Amniotic epithelial cell (primary cell): ENCODE data around the gene HOXB2.
A peak's percentile ranks its signal among the peaks of the same experiment; 100 is the strongest.

Experiments used
- DNase-seq: peaks from one replicate; pipeline ENCODE4 v3.0.0-alpha.2; 2010; ENCODE audit warnings: low read depth

HOXB2 gene

DNA sequence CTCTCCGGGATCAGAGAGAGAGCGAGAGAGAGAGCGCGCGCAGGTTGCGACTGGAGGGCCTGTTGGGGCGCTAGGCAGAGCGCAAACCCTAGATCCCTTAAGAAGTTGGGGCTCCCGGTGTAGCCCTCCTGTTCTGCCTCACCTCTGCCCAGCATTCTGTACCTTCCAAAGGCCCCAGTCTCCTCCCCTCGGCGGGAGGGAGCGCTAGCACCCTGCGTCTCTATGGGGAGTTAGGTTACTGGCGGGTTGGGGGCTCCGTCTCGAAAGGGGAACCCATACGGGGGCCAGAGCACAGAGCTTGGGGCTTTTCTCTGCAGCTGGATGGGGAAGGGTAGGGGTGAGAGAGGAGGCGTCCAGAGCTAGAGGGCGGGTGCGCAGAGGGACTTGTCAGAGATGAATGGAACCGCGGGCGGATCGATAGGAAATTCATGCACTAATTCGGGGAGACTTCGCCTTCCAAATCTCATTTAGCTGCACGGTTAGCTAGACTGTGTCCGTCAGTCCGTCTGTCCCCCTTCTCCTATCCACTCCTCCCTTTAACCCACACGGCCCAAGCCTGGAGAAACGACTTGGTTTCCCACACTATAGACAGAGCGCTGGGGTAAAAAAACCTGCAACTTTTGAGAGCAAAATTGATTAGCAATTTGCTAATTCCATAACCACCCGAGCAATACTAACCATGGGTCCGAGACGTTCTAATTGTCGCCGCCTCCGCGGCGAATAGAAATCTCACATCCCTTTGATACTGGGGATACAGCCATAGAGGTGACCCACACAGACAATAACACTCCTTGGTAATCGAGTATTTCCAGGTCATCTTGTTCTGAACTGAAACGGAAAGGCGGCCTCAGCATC lies 33.9 kb upstream of the HOXB2 start:
- DNase-seq = no peak

- peak; percentile 86 for DNase-seq
Measured at GRCh38 chr17:48577946-48578615, 33.2 kb upstream of the HOXB2 start, which contains the start of gene HOXB4. Gene HOXB4, minus strand, starts transcription at chr17:48578350. Its CDS starts 31 bp downstream, at chr17:48578319.

GRCh38 chr17:48577330-48577945 lies 32.5 kb upstream of the HOXB2 start:
- peak; percentile 79 for DNase-seq

DNA sequence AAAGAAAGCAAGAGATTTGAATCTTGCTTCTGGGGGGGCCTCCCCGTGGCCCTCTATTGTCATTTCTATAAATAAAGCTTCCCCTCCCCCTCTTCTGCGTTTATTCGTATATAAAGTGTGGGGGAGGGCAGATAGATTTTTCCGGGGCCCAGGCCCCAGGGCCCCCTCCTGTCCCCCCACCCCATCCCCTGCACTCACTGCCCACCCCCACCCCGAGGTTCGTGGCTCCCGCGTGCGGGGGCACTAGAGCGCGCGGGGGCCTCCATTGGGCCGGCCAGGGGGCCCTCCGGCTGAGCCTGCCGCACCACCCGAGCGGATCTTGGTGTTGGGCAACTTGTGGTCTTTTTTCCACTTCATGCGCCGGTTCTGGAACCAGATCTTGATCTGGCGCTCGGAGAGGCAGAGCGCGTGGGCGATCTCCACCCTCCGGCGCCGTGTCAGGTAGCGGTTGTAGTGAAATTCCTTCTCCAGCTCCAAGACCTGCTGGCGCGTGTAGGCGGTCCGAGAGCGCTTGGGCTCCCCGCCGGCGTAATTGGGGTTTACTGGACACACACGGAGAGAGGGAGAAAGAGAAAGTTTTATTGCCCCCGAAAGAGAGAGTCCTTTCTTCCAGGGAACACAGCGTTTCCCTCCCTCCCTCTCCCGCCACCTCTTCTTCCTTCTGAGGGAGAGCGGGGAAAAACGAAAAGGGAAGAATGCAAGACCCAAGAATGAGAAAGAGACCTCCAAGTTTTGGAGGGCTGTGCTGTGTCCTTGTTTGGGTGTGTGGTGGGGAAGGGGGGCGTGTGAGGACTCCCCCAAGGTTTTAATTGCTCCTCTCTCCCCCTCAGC lies 31.8 kb upstream of the HOXB2 start:
- DNase-seq = peak; percentile 96

DNA sequence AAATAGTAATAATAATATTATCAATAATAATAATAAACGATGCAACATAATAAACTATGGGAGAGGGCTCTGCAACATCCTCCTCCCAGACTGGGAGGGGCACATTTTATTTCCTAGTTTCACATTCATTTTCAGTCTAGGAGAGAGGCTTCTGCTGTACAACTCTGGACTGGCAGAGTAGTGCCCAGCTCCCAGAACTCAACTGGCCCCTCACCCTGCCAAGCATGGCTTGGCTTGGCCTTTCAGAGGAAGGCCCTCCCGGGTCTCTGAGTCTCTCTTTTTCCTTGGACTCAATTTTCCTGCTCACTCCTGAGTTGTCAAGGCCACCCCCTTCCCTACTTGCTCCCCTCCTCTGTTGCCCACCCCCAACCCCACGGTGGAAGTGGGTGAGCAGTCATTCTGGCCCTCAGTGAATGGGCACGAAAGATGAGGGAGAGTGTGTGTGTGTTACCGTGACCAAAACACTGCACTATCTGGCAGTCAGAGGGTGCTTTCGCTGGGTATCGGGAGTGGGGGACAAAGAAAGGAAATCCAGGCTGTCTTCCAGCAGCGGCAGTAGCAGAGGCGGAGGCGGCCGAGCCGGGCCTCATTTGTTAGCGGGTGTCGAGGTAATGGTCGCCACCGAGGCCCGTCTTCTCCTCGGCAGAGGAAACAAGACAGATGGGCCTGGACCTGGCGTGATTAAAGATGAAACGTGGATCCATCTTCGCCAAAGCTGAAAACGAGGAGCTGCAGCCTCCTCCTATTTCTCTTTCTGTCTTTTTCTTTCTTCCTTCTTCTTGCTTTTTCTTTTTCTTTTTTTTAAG lies 31.0 kb upstream of the HOXB2 start:
- DNase-seq = peak; percentile 63

- peak; percentile 93 for DNase-seq
Measured at GRCh38 chr17:48575066-48575582, 30.2 kb upstream of the HOXB2 start.

DNA sequence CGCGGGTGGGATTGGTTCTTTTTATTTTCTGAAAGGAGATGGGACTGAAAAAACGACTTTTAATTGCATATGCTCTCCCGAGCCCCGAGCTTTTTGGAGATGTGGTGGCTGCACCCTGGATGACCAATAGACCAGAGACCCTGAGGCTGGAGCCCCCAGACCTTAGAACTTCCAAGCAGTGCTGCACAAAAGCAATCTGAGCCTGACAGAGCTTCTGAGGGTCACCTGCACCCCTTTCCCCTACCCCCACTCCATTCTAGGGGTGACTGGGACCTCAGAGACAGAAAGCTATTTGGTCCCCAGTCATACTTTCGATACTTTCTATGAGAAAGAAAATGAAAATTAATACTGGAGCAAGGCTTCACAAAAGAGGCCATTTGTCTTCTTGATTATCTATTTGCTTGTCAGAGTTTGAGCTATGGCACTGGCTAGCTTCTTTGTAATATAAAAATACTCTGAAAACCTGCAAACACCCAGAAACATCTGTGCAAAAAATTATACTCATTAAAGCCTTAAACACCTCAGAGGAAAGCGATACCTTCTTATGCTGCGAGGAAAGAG lies 29.7 kb upstream of the HOXB2 start:
- no peak for DNase-seq

- no peak for DNase-seq
Measured at GRCh38 chr17:48571826-48572417, 27.0 kb upstream of the HOXB2 start.

GRCh38 chr17:48571024-48571818 lies 26.3 kb upstream of the HOXB2 start:
- DNase-seq = no peak

DNA sequence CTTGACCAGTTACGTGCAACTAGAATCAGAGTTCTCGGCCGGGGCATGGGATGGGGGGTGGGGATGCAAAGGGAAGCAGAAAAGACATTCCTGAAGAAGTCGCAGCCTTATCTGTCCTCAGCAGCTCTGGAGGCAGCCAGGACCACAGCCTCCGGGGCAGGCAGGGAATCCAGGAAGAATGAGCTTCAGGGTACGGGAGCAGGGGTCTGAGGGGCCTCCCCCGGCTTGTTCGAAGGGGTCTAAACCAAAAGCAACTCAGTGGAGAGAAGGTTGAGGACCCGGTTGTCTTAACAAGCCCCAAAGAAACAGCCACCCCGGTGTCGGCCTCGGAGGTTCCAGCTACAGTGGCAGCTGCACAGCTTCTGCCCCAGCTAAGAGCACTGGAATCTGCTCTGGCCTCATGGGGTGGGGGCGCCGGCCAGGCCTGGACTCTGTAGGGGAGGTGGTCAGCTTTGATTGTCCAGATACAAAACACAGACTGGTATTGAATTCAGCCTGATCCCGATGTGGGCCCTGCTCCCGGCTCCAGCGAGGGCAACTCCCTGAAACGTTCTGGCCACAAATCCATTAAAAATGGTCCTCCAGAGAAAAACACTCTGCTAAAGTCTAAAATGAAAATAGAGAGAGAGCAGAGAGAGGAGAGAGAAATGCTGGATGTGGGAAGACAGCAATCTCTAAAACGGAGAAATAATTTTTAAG lies 25.6 kb upstream of the HOXB2 start:
- no peak for DNase-seq

DNA sequence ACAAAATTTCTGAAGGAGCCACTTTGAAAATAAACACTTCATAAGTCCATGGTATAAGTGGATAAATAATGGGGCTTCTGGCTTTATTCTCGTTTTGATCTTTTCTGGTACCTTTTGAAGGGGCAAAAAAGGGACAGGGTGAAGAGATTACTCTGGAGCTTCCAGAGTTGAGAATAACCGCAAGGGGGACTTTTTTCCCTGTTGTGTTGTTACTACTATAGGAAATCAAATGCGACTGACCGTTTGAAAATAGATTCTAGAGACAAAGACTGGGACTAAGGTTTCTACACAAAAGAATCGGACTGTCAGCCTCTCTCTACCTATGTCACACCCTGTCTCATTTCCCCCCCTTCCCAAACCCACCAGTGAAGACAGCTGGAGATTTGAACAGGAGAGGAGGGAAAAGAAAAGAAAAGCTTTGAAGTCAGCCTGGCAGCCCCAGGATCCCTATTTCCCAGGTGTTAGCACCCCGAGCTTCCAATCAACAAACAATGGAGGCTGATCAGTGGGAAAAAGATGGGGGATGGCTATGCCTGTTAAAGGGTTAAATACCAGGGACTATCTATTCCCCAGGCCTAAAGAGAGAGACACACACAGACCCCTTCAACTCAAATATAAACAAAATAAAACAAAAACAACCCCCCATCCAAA lies 24.9 kb upstream of the HOXB2 start:
- DNase-seq = no peak

GRCh38 chr17:48569240-48569582 lies 24.3 kb upstream of the HOXB2 start:
- DNase-seq = no peak

GRCh38 chr17:48568499-48569239 lies 23.8 kb upstream of the HOXB2 start:
- DNase-seq = peak; percentile 82

- DNase-seq = no peak
Measured at GRCh38 chr17:48567646-48568354, 22.9 kb upstream of the HOXB2 start.

DNA sequence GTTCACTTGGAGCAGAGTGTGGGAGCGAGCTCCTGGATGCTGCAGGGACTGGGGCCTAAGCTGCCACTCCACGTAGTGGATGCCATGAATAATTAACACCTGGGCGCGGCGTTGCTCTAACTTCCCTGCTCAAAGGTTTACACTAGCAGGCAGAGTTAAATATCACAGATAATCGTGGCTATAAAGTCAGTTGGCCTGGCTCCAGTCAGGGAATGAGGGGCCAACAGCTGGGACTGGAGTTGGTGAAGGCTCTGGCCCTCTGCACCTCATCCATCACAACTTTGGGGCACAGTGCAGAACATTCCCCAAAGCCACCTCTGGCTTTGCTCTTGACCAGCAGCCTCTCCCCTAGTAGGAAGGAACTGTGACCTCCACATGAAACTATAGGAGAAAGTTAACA lies 22.3 kb upstream of the HOXB2 start:
- no peak for DNase-seq

GRCh38 chr17:48566717-48567116 lies 21.8 kb upstream of the HOXB2 start:
- DNase-seq = no peak
